Osteoblast (primary cell): Measurements from ENCODE around the gene EML4. TPM values are rescaled to one million over a fixed set of nuclear protein-coding genes. Genes with fewer than 3 reads are reported as not detected.

Experiments used
- DNase-seq: peaks from one replicate; pipeline ENCODE4 v3.0.0; 2011; ENCODE audit warnings: low spot score, mixed read lengths; ENCODE audit not compliant: insufficient read length; ENCODE audit errors: missing footprints
- H2AFZ ChIP-seq: 2 replicates; pipeline ENCODE4 v1.6.0; 2011; ENCODE audit warnings: mild to moderate bottlenecking, low read length
- H3K27ac ChIP-seq: 2 replicates; pipeline ENCODE4 v1.5.1; 2011; ENCODE audit warnings: mild to moderate bottlenecking, low read depth, low read length, moderate library complexity
- H3K27me3 ChIP-seq: 2 replicates; pipeline ENCODE4 v1.6.0; 2012; ENCODE audit warnings: mild to moderate bottlenecking, control low read depth, inconsistent platforms, low read length, moderate library complexity; ENCODE audit not compliant: insufficient read depth
- H3K36me3 ChIP-seq: 2 replicates; pipeline ENCODE4 v1.5.1; 2011; ENCODE audit warnings: mild to moderate bottlenecking, low read length, control low read depth, moderate library complexity; ENCODE audit not compliant: insufficient read depth
- H3K4me1 ChIP-seq: 2 replicates; pipeline ENCODE4 v1.5.1; 2011; ENCODE audit warnings: mild to moderate bottlenecking, low read length, control low read depth, moderate library complexity; ENCODE audit not compliant: insufficient read depth
- H3K4me2 ChIP-seq: 2 replicates; pipeline ENCODE4 v1.6.0; 2011; ENCODE audit warnings: mild to moderate bottlenecking, low read length; ENCODE audit not compliant: insufficient read depth
- H3K4me3 ChIP-seq: fragments of 200-600 bp; sonication (generic); 3 replicates; pipeline ENCODE4 v1.5.1; 2012; ENCODE audit warnings: mild to moderate bottlenecking, low read length, inconsistent platforms; ENCODE audit not compliant: insufficient read depth
- H3K79me2 ChIP-seq: 2 replicates; pipeline ENCODE4 v1.6.0; 2012; ENCODE audit warnings: mild to moderate bottlenecking, low read length, control low read depth, inconsistent platforms; ENCODE audit not compliant: insufficient read depth
- H3K9me3 ChIP-seq: 2 replicates; pipeline ENCODE4 v1.5.1; 2011; ENCODE audit warnings: low read depth, low read length, control low read depth
- H4K20me1 ChIP-seq: 2 replicates; pipeline ENCODE4 v1.6.0; 2012; ENCODE audit warnings: mild to moderate bottlenecking, low read length, control low read depth; ENCODE audit not compliant: insufficient read depth
- total RNA-seq: library from RNA; depleted of rRNA; stranded (reverse); fragments of >200 nt; gene quantifications from 2 replicates; pipeline ENCODE4 v1.2.3, GENCODE V29; 2012
- TF ChIP-seq, protein P1 (sequence below): IDR thresholded peaks from 2 replicates; pipeline ENCODE4 v1.5.1; 2011; ENCODE audit warnings: mild to moderate bottlenecking, low read depth, low read length, moderate library complexity; ENCODE audit errors: extremely low read depth

The EML4 gene
- total RNA-seq, 1 donor = 91.9 TPM

DNA sequence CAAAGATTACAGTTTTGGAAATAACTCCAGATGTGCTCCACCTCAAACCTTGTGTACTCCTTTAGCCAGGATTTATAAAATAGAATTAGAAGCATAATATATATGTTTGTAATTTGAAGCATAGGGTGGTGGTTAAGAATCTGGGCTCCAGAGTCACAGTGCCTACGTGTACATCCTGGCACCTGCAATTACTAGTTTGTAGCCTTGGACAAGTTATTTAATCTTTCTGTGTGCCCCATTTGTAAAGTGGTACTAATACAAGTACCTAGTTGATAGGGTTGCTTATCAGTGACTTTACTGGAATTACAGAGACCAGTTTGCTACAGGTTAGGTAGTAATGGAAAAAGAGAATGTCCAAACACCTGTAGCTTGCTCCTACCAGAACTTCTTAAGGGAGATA lies 28.6 kb downstream of the EML4 start:
- TF ChIP-seq, protein P1, sequence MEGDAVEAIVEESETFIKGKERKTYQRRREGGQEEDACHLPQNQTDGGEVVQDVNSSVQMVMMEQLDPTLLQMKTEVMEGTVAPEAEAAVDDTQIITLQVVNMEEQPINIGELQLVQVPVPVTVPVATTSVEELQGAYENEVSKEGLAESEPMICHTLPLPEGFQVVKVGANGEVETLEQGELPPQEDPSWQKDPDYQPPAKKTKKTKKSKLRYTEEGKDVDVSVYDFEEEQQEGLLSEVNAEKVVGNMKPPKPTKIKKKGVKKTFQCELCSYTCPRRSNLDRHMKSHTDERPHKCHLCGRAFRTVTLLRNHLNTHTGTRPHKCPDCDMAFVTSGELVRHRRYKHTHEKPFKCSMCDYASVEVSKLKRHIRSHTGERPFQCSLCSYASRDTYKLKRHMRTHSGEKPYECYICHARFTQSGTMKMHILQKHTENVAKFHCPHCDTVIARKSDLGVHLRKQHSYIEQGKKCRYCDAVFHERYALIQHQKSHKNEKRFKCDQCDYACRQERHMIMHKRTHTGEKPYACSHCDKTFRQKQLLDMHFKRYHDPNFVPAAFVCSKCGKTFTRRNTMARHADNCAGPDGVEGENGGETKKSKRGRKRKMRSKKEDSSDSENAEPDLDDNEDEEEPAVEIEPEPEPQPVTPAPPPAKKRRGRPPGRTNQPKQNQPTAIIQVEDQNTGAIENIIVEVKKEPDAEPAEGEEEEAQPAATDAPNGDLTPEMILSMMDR = no peak
- peaks cover 79% of the 10 kb centered on the region for H3K79me2 ChIP-seq
- no peaks in the 10 kb centered on the region for H3K9me3 ChIP-seq
- no peak overlapping the region for H3K4me2 ChIP-seq
- H2AFZ ChIP-seq = no peak overlapping the region
- no peaks in the 10 kb centered on the region for H3K27me3 ChIP-seq
- H3K4me1 ChIP-seq = peaks cover 55% of the 10 kb centered on the region
- H3K4me3 ChIP-seq = no peak overlapping the region
- no peak overlapping the region for H3K27ac ChIP-seq
- no peaks in the 10 kb centered on the region for H3K36me3 ChIP-seq
- no peak for DNase-seq
- H4K20me1 ChIP-seq = no peaks in the 10 kb centered on the region

- H3K36me3 ChIP-seq = no peaks in the 10 kb centered on the region
- H3K79me2 ChIP-seq = peaks cover 78% of the 10 kb centered on the region
- no peak overlapping the region for H3K27ac ChIP-seq
- no peak overlapping the region for H3K4me2 ChIP-seq
- no peak overlapping the region for H3K4me3 ChIP-seq
- no peak overlapping the region for H2AFZ ChIP-seq
- no peak for DNase-seq
- H3K27me3 ChIP-seq = no peaks in the 10 kb centered on the region
- H4K20me1 ChIP-seq = no peaks in the 10 kb centered on the region
- no peaks in the 10 kb centered on the region for H3K9me3 ChIP-seq
- TF ChIP-seq, protein P1 = no peak
- H3K4me1 ChIP-seq = peaks cover 48% of the 10 kb centered on the region
Observed at GRCh38 chr2:42198466-42198865, 29.3 kb downstream of the EML4 start.

GRCh38 chr2:42199002-42199401 lies 29.8 kb downstream of the EML4 start:
- Histone ChIP-seq H3K4me3 (no peak overlapping the region), H3K27ac (no peak overlapping the region), H2AFZ (no peak overlapping the region), H3K36me3 (no peaks in the 10 kb centered on the region), H3K9me3 (no peaks in the 10 kb centered on the region), H3K4me2 (no peak overlapping the region), H3K27me3 (no peaks in the 10 kb centered on the region), H3K4me1 (peaks cover 43% of the 10 kb centered on the region), H3K79me2 (peaks cover 78% of the 10 kb centered on the region), H4K20me1 (no peaks in the 10 kb centered on the region)
- no peak for DNase-seq
- TF ChIP-seq, protein P1 = no peak

DNA sequence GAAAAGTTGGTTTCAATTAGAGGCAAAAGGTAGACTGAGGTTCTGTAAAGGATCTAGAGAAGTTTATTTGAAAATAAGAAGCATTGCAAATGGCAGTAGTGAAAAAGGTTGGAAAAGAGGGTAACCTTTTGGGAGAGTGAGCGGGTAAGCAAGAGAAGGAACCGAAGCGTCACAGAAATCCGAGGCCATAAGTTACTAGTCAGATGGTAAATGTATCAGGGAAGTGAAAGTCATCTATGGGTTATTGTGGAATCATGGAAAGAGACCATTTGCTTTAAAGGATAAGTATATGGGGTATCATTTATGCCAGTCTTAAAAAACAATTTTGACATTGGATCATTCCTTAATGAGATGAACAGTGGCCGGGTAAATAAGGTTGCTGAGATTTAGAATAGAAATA lies 30.5 kb downstream of the EML4 start:
- no peaks in the 10 kb centered on the region for H3K9me3 ChIP-seq
- no peak overlapping the region for H2AFZ ChIP-seq

More for the DNA sequence above, 30.5 kb downstream of the EML4 start:
- peaks cover 79% of the 10 kb centered on the region for H3K79me2 ChIP-seq
- peaks cover 47% of the 10 kb centered on the region for H3K4me1 ChIP-seq
- H4K20me1 ChIP-seq = no peaks in the 10 kb centered on the region
- DNase-seq = no peak
- H3K27ac ChIP-seq = no peak overlapping the region
- H3K36me3 ChIP-seq = no peaks in the 10 kb centered on the region
- H3K4me2 ChIP-seq = no peak overlapping the region
- H3K4me3 ChIP-seq = no peak overlapping the region
- H3K27me3 ChIP-seq = no peaks in the 10 kb centered on the region
- TF ChIP-seq, protein P1 = no peak
